A673 (cell line): Measurements from ENCODE around the gene IQGAP2. TPM values are rescaled to one million over a fixed set of nuclear protein-coding genes. Genes with fewer than 3 reads are reported as not detected.
A peak's percentile ranks its signal among the peaks of the same experiment; 100 is the strongest.
"Not testable (repeated sequence)": the region's sequence is repeated elsewhere in the genome, so short reads cannot be mapped to it uniquely, and the experiment has no call there.

Experiments
- BruUV-seq: library from RNA; stranded (reverse); fragments of 400-500 nt; replicated peaks from 2 replicates; lab custom pipeline; 2021; lab: Mats Ljungman, UMichigan
- CTCF ChIA-PET: fragments of 300-600 bp; sonication (Branson Sonifier 250); formaldehyde crosslinking; loops from one replicate; lab custom pipeline; 2022; ENCODE audit warnings: antibody characterized with exemption; lab: Charles Lee
- POLR2A ChIA-PET: fragments of 300-600 bp; sonication (Branson Sonifier 250); formaldehyde crosslinking; loops from one replicate; lab custom pipeline; 2022; ENCODE audit warnings: antibody characterized with exemption; ENCODE audit not compliant: low non-redundant PET; lab: Charles Lee
- DNase-seq: peaks from one replicate; pipeline ENCODE4 v3.0.0-alpha.2; 2015; ENCODE audit warnings: low spot score
- H3K27ac ChIP-seq: fragments of 200-600 bp; sonication (generic); 2 replicates; pipeline ENCODE4 v1.5.1; 2016; ENCODE audit warnings: mixed run types, low read depth, mild to moderate bottlenecking, mixed read lengths, antibody characterized with exemption, low read length; ENCODE audit not compliant: poor library complexity, severe bottlenecking
- H3K27me3 ChIP-seq: fragments of 200-600 bp; sonication (generic); replicated peaks from 2 replicates; pipeline ENCODE4 v1.6.1; 2017; ENCODE audit warnings: mixed run types, low read depth, mild to moderate bottlenecking, mixed read lengths, antibody characterized with exemption, low read length; ENCODE audit not compliant: insufficient read depth, poor library complexity
- H3K36me3 ChIP-seq: fragments of 200-600 bp; sonication (generic); 2 replicates; pipeline ENCODE4 v1.6.1; 2016; ENCODE audit warnings: mixed run types, mild to moderate bottlenecking, mixed read lengths, antibody characterized with exemption, low read length; ENCODE audit not compliant: insufficient read depth, poor library complexity, severe bottlenecking
- H3K4me1 ChIP-seq: fragments of 200-600 bp; sonication (generic); 2 replicates; pipeline ENCODE4 v1.6.1; 2017; ENCODE audit warnings: mixed run types, mild to moderate bottlenecking, mixed read lengths, antibody characterized with exemption, low read length; ENCODE audit not compliant: insufficient read depth, poor library complexity, severe bottlenecking
- H3K4me3 ChIP-seq: fragments of 200-600 bp; sonication (generic); 2 replicates; pipeline ENCODE4 v1.5.1; 2016; ENCODE audit warnings: low read depth, mixed run types, mild to moderate bottlenecking, mixed read lengths, low read length; ENCODE audit not compliant: poor library complexity, severe bottlenecking
- H3K9me3 ChIP-seq: fragments of 200-600 bp; sonication (generic); 2 replicates; pipeline ENCODE4 v1.6.1; 2016; ENCODE audit warnings: mixed run types, low read depth, mild to moderate bottlenecking, mixed read lengths, antibody characterized with exemption, low read length; ENCODE audit not compliant: poor library complexity, severe bottlenecking
- EZH2 ChIP-seq: fragments of 200-600 bp; sonication (generic); IDR thresholded peaks from 2 replicates; pipeline ENCODE4 v1.6.1; 2017; ENCODE audit warnings: borderline replicate concordance, low read depth, mild to moderate bottlenecking, mixed read lengths, antibody characterized with exemption, low read length; ENCODE audit not compliant: poor library complexity, severe bottlenecking
- intact Hi-C: fragments of 100-400 bp; cut with micrococcal nuclease; formaldehyde crosslinking; loops from one replicate; pipeline ENCODE4 v1.10.0; 2022; ENCODE audit not compliant: unreplicated experiment
- total RNA-seq: library from RNA; stranded (reverse); gene quantifications from 2 replicates; pipeline ENCODE4 v1.2.3, GENCODE V29; 2021
- TF ChIP-seq, protein P1 (sequence below): fragments of 300-800, 200-600 bp; sonication (generic); conservative IDR thresholded peaks from 2 replicates; pipeline ENCODE4 v1.5.1; 2017; ENCODE audit warnings: low read depth, mild to moderate bottlenecking, antibody characterized with exemption, low read length, moderate library complexity, mixed read lengths

Gene IQGAP2
- total RNA-seq, 1 experiment from 2014 or later = 26.8 TPM

DNA sequence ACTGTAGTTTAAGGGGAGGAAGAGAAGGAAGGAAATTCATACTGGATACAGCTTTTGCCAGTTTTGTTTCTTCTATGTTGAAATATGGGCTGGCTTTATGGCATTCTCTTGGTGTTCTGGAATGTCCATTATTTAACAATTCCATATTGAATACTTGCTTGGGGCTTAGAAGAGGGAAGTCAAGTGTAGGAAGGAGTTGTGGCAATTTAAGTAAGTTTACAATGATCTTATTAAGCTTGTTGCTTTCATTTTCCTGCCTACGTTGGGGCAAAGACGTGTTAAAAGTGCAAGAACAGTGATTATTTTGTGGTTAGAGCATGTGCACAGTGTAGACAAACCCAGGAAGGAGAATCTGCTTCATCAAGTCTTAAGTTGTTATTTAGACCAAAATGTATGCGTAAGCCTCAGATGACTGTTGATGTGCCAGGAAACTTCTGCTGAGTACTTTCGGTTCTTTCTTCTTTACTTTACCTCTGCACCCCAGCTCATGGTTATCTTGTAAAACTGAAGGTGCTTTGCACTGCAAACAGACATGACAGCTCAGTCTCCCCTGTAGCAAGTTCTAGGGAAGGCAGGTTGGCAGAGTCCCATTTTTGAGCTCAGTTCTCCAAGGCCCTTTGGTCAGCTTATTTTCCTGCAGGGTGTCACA lies 144.3 kb downstream of the IQGAP2 start:
- no TSS peak for BruUV-seq
- H3K36me3 ChIP-seq = no peaks in the 10 kb centered on the region
- H3K27ac ChIP-seq = peak overlapping the region; percentile 65
- peak; percentile 36 for DNase-seq
- H3K4me1 ChIP-seq = peaks cover 40% of the 10 kb centered on the region
- H3K4me3 ChIP-seq = peak overlapping the region; percentile 6
- ChIA-PET CTCF (interaction anchor here (0.7 to 1.2 kb wide), 3 partner anchors 43 to 144 kb away, joined by 3 read pairs; no protein-coding TSS in a partner anchor), POLR2A (no interaction called here)
- no peaks in the 10 kb centered on the region for H3K27me3 ChIP-seq
- no peak for TF ChIP-seq EZH2
- TF ChIP-seq, protein P1, sequence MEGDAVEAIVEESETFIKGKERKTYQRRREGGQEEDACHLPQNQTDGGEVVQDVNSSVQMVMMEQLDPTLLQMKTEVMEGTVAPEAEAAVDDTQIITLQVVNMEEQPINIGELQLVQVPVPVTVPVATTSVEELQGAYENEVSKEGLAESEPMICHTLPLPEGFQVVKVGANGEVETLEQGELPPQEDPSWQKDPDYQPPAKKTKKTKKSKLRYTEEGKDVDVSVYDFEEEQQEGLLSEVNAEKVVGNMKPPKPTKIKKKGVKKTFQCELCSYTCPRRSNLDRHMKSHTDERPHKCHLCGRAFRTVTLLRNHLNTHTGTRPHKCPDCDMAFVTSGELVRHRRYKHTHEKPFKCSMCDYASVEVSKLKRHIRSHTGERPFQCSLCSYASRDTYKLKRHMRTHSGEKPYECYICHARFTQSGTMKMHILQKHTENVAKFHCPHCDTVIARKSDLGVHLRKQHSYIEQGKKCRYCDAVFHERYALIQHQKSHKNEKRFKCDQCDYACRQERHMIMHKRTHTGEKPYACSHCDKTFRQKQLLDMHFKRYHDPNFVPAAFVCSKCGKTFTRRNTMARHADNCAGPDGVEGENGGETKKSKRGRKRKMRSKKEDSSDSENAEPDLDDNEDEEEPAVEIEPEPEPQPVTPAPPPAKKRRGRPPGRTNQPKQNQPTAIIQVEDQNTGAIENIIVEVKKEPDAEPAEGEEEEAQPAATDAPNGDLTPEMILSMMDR = no peak
- intact Hi-C loops = loop anchor here (10.0 kb wide), 2 partner anchors 293 to 473 kb away; no protein-coding TSS in a partner anchor
- no peaks in the 10 kb centered on the region for H3K9me3 ChIP-seq

DNA sequence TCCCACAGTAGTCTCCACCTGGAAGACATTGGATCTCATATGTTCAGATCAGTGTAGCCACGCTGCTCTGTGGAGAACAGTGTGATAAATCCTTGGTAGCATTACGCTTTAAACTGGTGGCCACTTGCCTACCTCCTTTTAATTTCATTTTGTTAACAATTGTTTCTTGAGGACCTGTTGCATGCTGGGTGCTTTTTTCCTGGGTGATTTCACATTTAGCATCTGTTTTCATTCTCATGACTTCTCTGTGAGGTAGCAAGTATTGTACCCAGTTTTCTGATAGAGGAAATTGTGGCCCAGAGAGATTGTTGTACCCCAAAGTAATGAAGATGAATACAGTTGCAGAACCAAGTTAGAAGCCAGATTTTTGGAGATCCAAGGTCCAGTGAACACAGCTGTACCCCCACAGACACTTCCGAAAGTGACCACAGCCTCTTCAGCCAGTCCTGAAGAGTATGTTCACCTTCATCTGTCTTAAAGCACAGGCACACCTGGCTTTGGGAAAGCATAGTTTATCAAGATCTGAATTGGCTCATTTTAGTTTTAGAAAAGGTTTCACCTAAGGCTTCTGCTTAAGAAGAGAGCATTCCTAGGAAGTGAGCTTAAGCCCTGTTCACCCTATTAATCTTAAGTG lies 144.9 kb downstream of the IQGAP2 start:
- intact Hi-C loops = loop anchor here (10.0 kb wide), 2 partner anchors 293 to 473 kb away; no protein-coding TSS in a partner anchor
- Histone ChIP-seq H3K27ac (peak overlapping the region; percentile 65), H3K4me3 (peak overlapping the region; percentile 6), H3K27me3 (no peaks in the 10 kb centered on the region), H3K36me3 (no peaks in the 10 kb centered on the region), H3K9me3 (no peaks in the 10 kb centered on the region), H3K4me1 (peaks cover 35% of the 10 kb centered on the region)
- ChIA-PET CTCF (interaction anchor here (1.0 to 1.2 kb wide), 2 partner anchors 58 to 144 kb away, joined by 3 read pairs; no protein-coding TSS in a partner anchor), POLR2A (no interaction called here)
- BruUV-seq = no TSS peak
- TF ChIP-seq, protein P1 = no peak
- no peak for TF ChIP-seq EZH2
- no peak for DNase-seq

DNA sequence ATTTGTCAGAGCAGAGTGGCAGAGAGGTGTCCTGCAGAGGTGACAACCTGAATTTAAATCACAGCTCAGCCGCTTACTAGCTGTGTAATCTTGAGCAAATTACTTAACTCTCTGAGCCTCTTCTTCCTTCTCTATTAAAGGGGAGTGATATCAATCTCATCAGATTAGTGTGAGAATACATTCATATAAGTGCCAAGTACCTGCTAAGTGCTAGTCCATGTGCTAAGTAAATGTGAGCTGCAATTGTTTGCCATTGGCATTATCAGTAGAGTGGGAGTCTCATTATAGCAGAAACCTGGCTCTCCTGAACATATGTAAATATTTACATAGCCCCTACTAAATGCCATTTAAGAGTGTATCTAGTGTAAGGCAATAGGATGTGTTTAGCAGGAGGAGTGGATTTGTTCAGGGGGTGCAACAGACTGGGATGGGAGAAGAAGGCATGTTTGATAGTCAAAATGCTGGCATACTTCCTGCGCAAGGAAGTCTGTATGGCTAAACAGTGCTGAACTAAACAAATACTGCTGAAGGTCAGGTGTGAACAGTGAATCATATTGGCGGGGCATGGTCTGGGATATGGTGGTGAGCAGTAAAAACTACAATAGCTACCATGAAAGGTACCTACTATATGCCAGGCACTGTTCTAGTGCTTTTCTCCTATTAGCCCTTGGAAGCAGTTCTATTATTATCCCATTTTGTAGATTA lies 145.6 kb downstream of the IQGAP2 start:
- no peaks in the 10 kb centered on the region for H3K36me3 ChIP-seq
- no peak for TF ChIP-seq EZH2
- TF ChIP-seq, protein P1 = no peak
- no peak overlapping the region for H3K27ac ChIP-seq
- H3K4me1 ChIP-seq = peaks cover 30% of the 10 kb centered on the region
- no peaks in the 10 kb centered on the region for H3K27me3 ChIP-seq
- H3K4me3 ChIP-seq = no peak overlapping the region
- intact Hi-C loops = loop anchor here (10.0 kb wide), 2 partner anchors 294 to 474 kb away; no protein-coding TSS in a partner anchor
- no TSS peak for BruUV-seq
- POLR2A ChIA-PET = no interaction called here
- H3K9me3 ChIP-seq = no peaks in the 10 kb centered on the region
- CTCF ChIA-PET = no interaction called here
- no peak for DNase-seq

DNA sequence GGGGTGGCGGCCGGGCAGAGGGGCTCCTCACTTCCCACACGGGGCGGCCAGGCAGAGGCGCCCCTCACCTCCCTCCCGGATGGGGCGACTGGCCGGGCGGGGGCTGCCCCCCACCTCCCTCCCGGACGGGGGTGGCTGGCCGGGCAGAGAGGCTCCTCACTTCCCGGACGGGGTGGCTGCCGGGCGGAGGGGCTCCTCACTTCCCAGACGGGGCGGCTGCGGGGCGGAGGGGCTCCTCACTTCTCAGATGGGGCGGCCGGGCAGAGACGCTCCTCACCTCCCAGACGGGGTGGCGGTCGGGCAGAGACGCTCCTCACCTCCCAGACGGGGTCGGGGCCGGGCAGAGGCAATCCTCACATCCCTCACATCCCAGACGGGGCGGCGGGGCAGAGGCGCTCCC lies 147.8 kb downstream of the IQGAP2 start:
- H3K36me3 ChIP-seq, BruUV-seq, POLR2A ChIA-PET, H3K27ac ChIP-seq, intact Hi-C loops, H3K9me3 ChIP-seq, H3K4me3 ChIP-seq, DNase-seq, H3K27me3 ChIP-seq, CTCF ChIA-PET: not testable (repeated sequence)
- H3K4me1 ChIP-seq = peaks cover 24% of the 10 kb centered on the region
